ENCODE results near the gene TGM6.

The TGM6 gene

GRCh38 chr20:2476742-2477615 lies 96.3 kb downstream of the TGM6 start:
- no peak for TF ChIP-seq TSHZ2 (CRISPR knock-in tag; IDR thresholded peaks at IDR 0.05)
- no peak for ATAC-seq

DNA sequence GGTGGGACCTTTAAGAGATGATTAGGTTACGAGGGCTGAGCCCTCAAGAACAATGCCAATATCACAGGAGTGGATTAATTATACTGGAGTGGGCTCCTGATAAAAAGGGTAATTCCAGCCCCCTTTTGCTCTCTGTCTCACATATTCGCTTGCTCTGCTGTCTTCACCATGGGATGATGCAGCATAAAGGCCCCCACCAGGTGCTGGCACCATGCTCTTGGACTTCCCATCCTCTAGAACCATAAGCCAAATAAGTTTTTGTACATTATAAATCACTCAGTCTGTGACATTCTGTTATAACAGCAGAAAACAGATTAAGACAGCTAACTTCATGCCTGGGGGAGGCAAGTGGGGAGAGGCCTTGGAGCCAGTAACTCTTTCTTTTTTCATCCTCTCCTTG lies 99.7 kb downstream of the TGM6 start:
- no peak for TF ChIP-seq TSHZ2 (CRISPR knock-in tag; IDR thresholded peaks at IDR 0.05)
- no peak for TF ChIP-seq ISL1 (CRISPR knock-in tag; IDR thresholded peaks at IDR 0.05)
- TF ChIP-seq GLIS3 (CRISPR knock-in tag; IDR thresholded peaks at IDR 0.05): no peak
- no peak for TF ChIP-seq ARNTL (CRISPR knock-in tag; IDR thresholded peaks at IDR 0.05; ENCODE audit: borderline replicate concordance, low read depth)
- no peak for TF ChIP-seq ZC3H10 (CRISPR knock-in tag; IDR thresholded peaks at IDR 0.05)
- TF ChIP-seq ZNF8 (CRISPR knock-in tag; IDR thresholded peaks at IDR 0.05): no peak
- TF ChIP-seq ESRRG (CRISPR knock-in tag; IDR thresholded peaks at IDR 0.05): no peak
- TF ChIP-seq, protein P1, sequence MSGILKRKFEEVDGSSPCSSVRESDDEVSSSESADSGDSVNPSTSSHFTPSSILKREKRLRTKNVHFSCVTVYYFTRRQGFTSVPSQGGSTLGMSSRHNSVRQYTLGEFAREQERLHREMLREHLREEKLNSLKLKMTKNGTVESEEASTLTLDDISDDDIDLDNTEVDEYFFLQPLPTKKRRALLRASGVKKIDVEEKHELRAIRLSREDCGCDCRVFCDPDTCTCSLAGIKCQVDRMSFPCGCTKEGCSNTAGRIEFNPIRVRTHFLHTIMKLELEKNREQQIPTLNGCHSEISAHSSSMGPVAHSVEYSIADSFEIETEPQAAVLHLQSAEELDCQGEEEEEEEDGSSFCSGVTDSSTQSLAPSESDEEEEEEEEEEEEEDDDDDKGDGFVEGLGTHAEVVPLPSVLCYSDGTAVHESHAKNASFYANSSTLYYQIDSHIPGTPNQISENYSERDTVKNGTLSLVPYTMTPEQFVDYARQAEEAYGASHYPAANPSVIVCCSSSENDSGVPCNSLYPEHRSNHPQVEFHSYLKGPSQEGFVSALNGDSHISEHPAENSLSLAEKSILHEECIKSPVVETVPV (CRISPR knock-in tag; IDR thresholded peaks at IDR 0.05): no peak
- no peak for TF ChIP-seq POU6F1 (CRISPR knock-in tag; IDR thresholded peaks at IDR 0.05; ENCODE audit: borderline replicate concordance, low read depth)
- no peak for TF ChIP-seq ZFP3 (CRISPR knock-in tag; IDR thresholded peaks at IDR 0.05)
- TF ChIP-seq, protein P2, sequence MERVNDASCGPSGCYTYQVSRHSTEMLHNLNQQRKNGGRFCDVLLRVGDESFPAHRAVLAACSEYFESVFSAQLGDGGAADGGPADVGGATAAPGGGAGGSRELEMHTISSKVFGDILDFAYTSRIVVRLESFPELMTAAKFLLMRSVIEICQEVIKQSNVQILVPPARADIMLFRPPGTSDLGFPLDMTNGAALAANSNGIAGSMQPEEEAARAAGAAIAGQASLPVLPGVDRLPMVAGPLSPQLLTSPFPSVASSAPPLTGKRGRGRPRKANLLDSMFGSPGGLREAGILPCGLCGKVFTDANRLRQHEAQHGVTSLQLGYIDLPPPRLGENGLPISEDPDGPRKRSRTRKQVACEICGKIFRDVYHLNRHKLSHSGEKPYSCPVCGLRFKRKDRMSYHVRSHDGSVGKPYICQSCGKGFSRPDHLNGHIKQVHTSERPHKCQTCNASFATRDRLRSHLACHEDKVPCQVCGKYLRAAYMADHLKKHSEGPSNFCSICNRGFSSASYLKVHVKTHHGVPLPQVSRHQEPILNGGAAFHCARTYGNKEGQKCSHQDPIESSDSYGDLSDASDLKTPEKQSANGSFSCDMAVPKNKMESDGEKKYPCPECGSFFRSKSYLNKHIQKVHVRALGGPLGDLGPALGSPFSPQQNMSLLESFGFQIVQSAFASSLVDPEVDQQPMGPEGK (CRISPR knock-in tag; IDR thresholded peaks at IDR 0.05; ENCODE audit: borderline replicate concordance): no peak
- TF ChIP-seq, protein P3, sequence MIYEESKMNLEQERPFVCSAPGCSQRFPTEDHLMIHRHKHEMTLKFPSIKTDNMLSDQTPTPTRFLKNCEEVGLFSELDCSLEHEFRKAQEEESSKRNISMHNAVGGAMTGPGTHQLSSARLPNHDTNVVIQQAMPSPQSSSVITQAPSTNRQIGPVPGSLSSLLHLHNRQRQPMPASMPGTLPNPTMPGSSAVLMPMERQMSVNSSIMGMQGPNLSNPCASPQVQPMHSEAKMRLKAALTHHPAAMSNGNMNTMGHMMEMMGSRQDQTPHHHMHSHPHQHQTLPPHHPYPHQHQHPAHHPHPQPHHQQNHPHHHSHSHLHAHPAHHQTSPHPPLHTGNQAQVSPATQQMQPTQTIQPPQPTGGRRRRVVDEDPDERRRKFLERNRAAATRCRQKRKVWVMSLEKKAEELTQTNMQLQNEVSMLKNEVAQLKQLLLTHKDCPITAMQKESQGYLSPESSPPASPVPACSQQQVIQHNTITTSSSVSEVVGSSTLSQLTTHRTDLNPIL (CRISPR knock-in tag; IDR thresholded peaks at IDR 0.05; ENCODE audit: low read depth): no peak
- no peak for TF ChIP-seq ZNF70 (CRISPR knock-in tag; IDR thresholded peaks at IDR 0.05)
- no peak for TF ChIP-seq OSR1 (CRISPR knock-in tag; IDR thresholded peaks at IDR 0.05)
- TF ChIP-seq CSDC2 (CRISPR knock-in tag; IDR thresholded peaks at IDR 0.05): no peak
- no peak for TF ChIP-seq TOX (CRISPR knock-in tag; IDR thresholded peaks at IDR 0.05; ENCODE audit: borderline replicate concordance)
- no peak for TF ChIP-seq SNAI2 (CRISPR knock-in tag; IDR thresholded peaks at IDR 0.05)
- no peak for TF ChIP-seq ZNF565 (CRISPR knock-in tag; conservative IDR thresholded peaks at IDR 0.05; ENCODE audit: low read depth)
- no peak for TF ChIP-seq RARB (CRISPR knock-in tag; IDR thresholded peaks at IDR 0.05)
- TF ChIP-seq TCF4 (CRISPR knock-in tag; IDR thresholded peaks at IDR 0.05; ENCODE audit: borderline replicate concordance): no peak
- no peak for ATAC-seq

Measured in SK-N-SH treated with all-trans-retinoic acid at 6 μM for 48 hours (cell line).